ENCODE results near the gene CHD2.
"Not testable (repeated sequence)": the region's sequence is repeated elsewhere in the genome, so short reads cannot be mapped to it uniquely, and the experiment has no call there.

Gene CHD2

DNA sequence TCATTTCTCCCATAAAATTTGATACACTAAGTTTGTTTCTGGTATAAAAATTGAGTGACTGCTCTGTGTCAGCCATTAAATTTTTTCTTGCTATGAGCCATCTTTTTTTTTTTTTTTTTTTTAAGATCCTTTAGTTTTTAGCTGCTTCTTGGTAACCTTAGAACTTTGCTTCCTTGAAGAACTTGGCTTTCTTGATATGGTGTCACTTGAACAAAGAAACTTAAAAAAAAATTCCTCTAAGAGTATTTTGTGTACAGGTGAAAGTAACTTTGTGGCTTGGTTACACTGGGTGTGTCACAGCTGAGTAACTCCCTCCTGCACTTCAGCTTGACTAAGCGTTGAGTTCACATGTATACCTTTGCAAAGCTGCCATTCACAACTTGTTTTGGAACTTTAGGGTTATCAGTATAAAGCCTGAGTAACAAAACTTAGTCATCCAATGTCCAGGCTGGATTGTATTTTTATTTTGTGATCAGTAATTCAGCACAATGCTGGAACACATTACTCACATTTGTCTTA is 6.5 kb downstream of the CHD2 start:
- DNase-seq: peak; percentile 68

DNA sequence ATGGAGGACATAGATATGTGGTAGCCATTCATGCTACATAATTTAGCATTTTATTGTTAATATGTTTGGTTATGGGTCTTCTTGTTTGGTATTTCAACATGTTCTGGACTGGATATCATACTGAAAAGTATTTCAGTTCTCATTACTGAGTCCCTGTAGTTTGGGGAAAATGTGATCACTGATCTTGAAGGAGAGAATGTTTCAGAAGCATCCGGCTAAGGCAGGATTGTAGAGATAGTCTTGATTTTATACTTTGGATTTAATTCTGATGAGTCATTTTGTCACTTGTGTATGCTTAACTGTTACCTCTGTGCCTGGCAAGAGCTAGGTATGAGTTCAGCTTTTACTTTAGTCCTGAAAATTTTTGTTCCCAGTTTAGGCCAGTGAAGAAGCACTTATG is 7.1 kb downstream of the CHD2 start:
- DNase-seq: no peak

DNA sequence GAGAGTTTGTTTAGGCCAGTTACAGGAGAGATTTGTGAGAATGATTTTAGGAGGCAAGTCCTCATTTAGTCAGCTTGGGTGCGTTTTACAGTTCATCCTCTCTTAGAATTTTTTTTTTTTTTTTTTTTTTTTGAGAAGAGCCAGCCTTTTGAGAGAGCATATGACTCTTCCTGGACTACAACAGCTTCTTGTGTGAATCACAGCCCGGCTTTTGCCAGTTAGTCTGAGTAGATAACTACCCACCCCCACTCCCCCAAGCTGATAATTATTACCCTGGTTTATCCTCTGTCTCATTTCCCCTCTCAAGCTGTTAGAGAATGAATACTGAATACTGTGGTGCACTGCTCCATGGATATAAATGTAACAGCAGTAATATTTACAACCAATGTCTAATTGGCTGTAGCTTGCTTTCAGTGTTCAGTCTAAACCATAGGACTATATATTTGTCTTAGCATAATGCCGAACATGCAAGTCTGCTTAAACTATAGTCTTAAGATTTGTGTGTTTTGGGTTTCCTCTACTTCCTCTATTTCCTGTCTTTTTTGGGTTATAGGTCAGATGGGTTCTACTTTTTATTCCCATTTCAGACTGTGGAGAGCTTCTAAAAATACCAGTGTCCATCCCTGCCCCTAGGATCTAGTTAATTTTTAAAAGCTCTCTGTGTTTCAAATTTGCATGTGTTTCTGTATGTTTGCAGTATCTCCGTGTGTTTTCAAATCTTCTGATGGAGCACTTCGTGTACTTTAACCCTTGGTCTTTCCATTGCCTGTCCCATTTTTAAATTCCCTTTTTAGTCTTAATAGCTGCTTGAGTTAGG is 8.0 kb downstream of the CHD2 start:
- DNase-seq: peak; percentile 73

GRCh38 chr15:92908713-92909057 is 8.6 kb downstream of the CHD2 start:
- DNase-seq: no peak

GRCh38 chr15:92909136-92909781 is 9.1 kb downstream of the CHD2 start:
- DNase-seq: no peak

- DNase-seq: no peak
These were observed 10.3 kb downstream of the CHD2 start for GRCh38 chr15:92910451-92910850.

- no peak for DNase-seq
These were observed 14.0 kb downstream of the CHD2 start for GRCh38 chr15:92914103-92914499.

GRCh38 chr15:92914768-92915221 is 14.7 kb downstream of the CHD2 start:
- no peak for DNase-seq

DNA sequence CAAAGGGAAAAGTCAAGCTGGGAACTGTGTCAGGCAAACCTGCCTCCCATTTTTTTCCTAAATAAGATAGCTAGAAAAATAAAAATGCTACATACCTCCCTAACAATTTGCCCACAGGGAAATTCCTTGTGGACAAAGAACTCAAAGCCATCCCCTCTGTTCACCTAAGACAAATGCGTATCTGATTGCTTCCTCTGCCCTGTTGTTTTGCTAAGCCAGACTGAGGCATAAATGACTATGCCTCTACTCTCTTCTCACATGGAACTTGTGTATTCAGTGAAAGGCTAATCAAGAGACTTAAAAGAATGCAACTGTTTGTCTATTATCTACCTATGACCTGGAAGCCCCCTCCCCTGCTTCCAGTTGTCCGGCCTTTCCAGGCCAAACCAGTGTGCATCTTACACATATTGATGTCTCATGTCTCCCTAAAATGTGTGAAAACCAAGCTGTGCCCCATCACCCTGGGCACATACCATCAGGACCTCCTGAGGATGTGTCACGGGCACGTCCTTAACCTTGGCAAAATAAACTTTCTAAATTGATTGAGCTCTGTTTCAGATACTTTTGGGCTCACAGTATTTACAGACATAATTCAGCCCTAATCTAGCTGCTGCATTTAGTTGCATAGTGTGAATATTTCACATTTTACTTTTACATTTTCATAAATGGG is 15.8 kb downstream of the CHD2 start:
- no peak for DNase-seq

DNA sequence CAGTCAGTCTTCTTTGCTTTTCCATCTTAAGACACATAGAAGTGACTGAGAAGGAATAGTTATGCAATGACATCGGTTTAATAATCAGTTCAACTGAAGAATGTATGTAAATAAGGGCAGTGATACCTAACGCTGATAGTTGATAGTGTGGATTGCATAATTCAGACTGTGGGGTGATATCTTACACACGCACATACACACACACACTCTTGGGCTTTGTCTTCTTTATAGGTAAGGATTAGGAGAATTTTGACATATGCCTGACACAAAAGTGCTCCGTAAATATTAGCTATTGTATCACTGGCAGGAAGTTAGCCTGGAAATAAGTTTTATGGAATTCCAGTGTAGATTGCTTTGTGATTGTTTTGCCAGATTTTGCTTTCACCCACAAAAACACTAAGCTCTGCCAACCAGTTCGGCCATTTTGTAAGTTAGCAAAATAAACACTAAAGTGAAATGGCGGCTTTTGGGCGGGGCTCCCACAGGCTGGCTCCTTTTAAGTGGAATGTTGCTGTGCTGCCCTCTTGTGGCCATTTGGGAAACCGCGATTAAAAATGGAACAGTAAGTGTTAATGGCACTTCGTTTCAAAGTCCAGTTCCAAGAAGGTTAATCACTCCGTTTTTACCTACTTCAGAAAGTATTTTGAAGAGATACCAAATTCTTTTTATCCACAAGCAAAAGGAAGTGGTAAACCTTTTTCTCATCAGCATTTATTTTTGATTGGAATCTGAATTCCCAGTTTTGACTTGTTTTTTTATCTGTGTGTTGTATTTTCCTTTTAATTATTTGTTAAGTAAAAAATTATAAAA is 17.7 kb downstream of the CHD2 start:
- DNase-seq: peak; percentile 98

DNA sequence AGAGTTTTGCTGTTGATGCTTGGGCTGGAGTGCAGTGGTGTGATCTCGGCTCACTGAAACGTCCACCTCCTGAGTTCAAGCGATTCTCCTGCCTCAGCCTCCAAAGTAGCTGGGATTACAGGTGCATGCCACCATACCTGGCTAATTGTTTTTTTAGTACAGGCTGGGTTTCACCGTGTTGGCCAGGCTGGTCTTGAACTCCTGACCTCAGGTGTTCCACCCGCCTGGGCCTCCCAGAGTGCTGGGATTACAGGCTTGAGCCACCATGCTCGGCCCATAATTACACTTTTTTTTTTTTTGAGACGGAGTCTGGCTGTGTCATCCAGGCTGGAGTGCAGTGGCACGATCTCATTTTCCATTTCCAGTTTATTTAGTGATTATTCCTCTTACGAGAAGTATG is 18.8 kb downstream of the CHD2 start:
- not testable (repeated sequence) for DNase-seq

GRCh38 chr15:92920595-92921161 is 20.6 kb downstream of the CHD2 start:
- no peak for DNase-seq

- no peak for DNase-seq
These were observed 21.3 kb downstream of the CHD2 start for GRCh38 chr15:92921215-92922131.

DNA sequence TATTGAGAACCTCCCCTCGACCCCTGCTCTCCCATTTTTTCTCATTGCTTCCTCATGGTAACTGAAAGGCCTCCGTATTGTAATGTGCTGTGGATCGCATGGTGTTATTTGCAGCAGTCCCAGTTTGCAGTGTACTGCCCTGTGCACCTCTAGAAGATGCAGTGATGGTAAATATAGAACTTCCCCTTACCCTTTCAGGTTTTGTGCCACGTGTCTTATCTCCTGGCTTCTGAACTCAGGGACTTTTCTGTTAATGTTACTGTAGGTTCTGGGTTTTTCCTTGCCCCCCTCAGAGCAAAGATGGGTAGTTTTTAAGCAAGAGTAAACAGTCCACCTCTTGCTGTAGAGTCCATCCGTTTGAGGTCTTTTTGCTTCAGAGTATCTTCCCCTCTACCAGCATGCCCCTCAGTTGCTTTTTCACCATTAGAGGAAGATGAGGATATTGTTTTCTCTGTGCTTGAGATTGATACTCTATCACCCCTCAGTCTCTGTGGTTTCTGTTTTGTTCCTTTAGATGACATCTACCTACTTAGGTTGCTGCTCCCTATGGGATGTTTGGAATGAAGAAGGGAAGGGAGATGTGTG is 22.4 kb downstream of the CHD2 start:
- no peak for DNase-seq

DNA sequence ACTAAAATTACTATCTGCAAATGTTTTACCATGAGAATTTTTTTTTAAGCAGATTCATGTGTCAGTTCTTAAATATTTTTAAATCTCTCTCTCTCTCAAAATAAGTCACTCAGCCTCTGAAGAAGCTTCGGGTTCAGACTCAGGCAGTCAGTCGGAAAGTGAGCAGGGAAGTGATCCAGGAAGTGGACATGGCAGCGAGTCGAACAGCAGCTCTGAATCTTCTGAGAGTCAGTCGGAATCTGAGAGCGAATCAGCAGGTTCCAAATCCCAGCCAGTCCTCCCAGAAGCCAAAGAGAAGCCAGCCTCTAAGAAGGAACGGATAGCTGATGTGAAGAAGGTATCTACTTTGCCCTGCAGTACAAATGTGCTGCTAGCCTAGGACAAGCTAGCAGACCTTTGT is 24.1 kb downstream of the CHD2 start:
- DNase-seq: no peak

DNA sequence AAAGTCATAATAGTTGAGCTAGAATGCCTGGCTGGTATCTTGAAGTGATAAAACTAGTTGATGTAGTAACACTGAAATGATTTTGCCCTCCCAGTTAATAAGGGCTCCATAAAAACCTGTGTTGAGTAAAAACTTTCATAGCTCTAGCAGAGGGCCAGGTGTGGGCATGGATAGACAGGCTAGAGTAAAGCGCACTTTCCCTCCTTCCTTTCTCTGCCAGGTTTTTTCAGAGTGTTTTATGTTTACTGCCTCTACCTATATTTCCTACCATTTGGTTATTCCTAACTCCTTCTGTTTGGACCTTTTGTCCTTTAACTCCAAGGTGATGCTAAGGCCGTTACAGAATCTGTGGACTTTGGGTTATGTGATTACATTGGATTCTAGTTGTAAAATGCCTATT is 25.3 kb downstream of the CHD2 start:
- DNase-seq: no peak

GRCh38 chr15:92928225-92928750 is 28.2 kb downstream of the CHD2 start:
- no peak for DNase-seq

DNA sequence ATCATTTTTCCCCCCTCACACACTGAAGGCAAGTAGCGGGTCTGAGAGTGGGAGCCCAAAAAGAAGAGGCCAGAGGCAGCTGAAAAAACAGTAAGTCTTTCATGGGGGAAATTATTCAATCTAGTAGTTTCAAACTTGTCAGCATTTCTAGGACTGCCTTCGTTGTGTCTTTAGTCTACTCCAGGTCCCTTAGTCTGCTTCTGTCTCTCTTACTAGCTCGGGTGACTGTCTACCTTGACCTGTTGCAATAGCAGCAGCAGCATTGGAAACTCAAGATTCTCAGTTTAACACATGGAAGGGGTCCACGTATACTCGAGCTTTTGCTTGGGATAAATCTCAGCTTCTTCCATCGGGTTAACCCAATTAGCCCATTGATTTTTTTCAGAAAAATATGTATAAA is 28.9 kb downstream of the CHD2 start:
- DNase-seq: no peak

GRCh38 chr15:92930054-92930621 is 30.0 kb downstream of the CHD2 start:
- DNase-seq: no peak

DNA sequence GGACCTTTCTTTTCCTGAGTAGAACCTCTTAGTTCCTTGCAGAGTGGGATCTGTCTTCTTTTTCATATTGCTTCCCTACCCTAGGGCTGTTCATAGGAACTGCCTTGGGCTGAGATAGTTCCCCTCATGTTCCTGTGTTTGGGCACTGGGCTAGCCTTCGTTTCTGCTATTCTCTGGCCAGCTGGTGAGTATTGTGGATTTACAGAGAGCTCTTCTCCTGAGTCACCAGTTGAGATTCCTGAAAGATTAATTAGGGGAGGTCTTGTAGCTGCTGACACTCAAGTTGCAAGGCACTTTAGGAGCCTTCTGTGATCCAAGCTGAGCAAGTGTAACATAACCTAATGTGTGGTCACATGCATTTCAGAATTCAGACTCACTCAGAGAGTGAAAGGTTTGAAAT is 30.7 kb downstream of the CHD2 start:
- DNase-seq: no peak

All from hematopoietic multipotent progenitor cell treated with erythropoietin and hydrocortisone succinate and interleukin-3 and kit ligand, for 6 days (in vitro differentiated cells).